GM20431 (cell line): Measurements from ENCODE around the gene HOXB3.

Experiments used
- in situ Hi-C: fragments of 300-500 bp; cut with MseI, MboI; formaldehyde crosslinking; loops from one replicate; pipeline ENCODE4 v1.15.0; 2020; ENCODE audit warnings: low sequenced_read_pairs; ENCODE audit not compliant: unreplicated experiment

Gene HOXB3

DNA sequence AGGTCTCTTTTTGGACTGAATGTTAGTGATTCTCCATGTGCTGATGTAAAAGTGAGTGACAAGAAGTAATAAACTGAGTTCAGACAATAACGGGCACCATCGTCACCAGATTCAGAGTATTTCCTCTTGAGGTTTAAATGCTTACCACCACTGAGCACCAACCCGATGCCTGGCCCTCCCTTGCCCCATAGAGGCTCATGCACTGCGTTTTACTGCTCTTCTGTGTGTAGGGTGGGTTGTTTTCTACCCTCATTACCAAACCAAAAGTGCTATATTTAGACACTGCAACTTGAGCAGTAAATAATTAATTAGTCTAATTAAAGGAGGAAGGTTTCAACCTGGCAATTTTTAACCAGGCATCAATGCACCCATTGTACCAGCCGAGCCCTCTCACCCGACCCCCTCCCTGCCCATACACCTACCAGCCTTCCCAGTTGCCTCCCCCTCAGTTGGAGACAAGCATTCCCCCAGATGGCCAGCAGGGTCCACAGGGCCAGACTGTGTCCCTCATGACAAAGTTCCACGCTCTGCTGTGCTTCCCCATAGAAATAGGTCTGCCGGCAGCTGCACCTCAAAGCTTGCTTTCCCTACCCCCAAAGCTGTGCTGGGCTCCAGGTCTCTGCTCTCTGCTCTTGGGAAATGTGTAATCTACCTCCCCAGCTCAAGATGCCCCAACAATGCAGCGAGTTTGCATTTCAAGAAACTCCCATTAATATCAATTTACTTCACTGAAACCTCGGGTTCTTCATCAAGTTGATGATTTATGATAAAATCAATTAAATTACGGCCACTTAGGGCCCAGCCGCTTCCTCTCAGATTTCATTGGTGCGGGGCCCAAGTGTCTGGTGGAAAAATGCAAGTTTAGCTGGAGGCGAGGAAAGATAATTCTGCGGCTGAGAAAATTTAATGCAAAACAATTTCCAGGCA lies 27.9 kb downstream of the HOXB3 start:
- in situ Hi-C loops: no loop called here

DNA sequence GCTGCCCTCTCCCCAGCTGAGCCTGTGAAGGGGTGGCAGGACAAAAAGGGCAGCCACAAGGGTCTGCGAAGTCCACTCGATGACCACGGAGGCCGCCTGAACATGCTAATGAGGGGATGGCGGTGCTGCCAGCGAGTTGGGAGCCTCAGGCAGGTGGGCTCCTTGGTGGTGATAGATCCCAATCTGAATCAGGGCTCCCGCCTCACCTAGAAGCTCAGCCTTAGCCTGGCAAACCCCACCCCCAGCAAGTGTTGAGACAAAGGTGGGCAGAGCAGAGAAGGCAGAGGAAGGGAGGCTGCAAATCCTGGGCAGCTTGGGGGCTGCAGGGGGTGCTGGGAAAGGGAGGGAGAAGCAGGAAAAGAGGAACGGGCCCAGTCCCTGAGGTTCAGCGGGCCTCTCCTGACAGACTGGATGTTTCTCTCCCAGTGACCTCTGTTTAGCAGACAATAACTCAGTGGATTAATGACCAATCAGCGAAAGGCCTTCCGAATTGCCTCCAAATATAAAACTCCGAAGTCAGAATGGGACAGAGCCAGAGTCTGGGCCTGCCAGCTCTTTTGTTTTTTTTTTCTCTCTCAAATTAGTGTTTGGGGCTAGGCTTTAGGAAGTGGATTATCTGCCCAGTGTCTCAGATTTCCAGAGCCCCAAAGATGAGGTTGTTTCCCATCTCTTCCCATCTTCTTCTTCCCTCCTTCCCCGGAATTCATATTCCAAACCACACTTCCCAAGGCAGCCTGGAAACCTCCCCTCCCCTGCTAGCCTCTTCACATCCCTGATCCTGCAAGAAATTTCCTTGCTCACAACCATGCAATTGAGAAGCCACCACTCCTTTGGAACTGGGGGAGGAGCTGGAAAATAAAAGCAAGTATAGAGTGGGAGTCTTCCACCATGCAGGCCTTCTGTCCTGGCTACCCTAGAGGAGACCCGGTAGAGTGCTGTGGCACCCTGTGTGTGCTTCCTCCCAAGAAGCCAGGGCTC lies 29.9 kb downstream of the HOXB3 start:
- in situ Hi-C loops: no loop called here

DNA sequence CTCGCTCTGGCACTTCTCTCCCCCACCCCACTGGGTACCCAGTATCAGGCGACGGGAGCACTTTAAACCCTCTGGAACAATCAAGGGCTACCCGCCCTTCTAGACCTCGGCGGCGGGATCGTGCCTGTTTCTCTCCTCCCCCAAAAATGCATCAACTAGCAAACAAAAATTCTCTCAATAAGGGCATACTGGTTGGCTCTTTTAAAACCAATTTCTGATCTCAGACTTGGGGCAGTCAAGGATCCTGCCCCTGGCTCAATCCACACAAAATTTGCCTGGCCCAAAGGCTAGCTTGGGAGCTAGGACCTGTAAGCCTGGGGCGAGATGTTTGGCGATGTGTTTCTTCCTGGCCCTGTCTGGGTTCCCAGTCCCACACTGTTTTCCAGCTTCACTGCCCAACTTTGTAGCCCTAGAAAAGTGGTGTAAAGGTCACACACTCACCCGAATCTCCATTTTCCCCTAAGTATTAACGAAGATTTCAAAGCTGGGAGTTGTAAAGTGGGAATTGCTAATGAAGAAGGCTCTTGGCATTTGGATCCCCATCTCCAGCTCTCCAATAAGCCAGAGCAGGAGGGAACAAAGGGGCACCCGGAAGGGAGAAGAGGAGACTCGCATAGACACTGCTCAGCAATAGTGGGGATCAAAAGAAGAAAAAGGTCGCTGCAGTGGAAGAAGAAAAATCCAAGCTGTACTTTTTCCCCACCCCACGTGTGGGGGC lies 30.8 kb downstream of the HOXB3 start:
- in situ Hi-C loops: no loop called here

DNA sequence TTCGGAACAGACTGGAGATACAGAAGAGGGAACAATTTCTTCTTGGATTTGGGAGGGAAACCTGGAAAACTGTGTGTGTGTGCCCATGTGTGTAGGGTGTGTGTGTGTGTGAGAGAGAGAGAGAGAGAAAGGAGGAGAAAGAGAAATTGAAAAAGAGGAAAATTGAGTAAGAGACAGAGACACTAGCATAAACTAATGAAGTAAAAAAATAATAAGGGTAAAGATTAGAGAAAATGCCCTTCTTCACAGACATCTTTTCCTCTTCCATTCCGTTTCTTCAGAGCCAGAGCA lies 31.3 kb downstream of the HOXB3 start:
- in situ Hi-C loops: no loop called here

DNA sequence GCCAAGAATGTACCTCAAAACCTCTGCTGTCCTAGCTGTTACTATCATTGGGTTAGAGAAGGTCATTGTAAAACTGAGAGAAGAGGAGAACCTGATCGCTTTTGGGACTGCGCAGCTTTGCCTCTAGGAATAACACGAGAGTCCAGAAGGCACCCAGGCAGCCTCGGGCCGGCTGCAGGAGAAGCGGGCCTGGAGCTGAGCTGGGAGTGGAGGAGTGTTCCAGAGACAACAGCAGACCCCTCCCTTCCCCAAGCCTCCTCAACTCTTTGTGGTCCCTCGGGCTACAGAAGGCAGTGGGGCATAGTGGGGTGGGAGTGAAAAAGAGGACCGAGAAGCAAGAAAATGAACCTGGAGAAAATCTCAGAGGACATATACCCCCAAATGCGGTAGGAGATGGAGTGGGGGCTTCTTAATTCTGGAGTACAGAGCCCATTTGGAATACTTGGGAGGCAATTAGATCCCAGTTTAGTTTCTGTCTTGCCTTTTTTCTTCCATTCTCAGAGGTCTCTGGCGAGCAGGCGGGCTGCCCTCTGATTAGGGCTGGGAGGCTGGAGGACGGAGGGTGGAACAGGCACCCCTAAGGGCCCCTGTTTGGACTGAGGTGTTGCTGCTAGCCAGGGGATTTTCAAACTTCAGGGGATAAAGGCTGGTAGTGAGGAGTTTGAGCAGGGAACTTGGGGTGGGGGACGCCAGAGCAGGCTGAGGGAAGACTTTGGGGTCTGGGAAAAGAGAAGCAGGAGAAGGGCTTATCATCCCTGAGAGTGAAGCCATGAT lies 31.8 kb downstream of the HOXB3 start:
- in situ Hi-C loops: no loop called here

DNA sequence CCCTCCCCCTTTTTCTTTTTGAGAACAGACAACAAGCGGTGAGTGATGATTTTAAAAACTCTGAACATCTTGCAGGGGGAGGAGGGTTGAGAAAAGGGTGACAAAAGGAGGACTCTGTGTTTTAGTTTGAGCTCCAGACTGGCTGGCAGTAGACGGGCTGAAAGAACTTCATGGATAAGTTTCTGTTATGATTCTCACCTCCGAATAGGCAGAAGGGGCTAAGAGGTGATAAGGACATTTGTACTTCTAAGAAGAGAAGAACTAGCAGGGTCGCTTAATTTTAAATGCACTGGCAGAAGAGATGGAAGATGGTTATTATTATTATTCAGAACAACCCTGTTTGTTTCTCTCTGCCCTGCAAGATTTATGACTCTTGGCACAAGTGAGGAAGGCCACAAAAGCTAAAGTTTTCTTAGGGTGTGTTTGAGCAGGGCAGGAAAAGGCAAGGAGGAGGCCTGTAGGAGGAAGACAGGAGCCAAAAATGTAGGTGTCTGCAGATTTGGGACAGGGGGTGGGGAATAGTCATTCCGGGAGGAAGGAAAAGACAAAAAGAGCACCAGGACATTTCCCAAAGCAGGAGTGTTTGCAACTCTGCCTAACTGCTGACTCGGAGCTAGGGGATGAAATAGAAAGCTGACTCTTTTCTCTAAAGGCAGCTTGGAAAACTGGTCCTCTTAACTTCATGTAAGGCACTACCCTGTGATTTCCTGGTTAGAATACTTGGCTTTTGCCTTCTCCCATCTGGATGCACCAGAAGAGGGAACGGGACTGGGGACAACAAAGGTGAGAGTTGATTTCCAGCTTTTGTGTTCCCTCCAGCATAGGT lies 33.3 kb downstream of the HOXB3 start:
- in situ Hi-C loops: no loop called here

DNA sequence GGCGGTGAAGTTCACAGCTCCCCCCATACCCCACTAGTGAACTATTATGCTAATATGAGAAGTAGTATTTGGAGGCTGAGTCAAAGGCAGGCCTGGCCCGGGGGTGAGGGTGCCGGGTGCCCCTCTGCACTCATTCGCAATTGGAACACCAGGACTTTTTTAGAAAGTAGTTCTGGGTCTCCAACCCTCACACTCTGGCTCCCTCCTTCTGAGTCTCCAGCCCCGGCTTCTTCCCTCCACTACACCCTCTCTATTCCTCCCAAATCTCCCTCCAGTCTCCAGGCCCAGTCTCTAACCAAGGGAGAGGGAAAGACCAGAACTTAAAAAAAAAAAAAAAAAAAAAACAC lies 33.8 kb downstream of the HOXB3 start:
- in situ Hi-C loops: no loop called here

DNA sequence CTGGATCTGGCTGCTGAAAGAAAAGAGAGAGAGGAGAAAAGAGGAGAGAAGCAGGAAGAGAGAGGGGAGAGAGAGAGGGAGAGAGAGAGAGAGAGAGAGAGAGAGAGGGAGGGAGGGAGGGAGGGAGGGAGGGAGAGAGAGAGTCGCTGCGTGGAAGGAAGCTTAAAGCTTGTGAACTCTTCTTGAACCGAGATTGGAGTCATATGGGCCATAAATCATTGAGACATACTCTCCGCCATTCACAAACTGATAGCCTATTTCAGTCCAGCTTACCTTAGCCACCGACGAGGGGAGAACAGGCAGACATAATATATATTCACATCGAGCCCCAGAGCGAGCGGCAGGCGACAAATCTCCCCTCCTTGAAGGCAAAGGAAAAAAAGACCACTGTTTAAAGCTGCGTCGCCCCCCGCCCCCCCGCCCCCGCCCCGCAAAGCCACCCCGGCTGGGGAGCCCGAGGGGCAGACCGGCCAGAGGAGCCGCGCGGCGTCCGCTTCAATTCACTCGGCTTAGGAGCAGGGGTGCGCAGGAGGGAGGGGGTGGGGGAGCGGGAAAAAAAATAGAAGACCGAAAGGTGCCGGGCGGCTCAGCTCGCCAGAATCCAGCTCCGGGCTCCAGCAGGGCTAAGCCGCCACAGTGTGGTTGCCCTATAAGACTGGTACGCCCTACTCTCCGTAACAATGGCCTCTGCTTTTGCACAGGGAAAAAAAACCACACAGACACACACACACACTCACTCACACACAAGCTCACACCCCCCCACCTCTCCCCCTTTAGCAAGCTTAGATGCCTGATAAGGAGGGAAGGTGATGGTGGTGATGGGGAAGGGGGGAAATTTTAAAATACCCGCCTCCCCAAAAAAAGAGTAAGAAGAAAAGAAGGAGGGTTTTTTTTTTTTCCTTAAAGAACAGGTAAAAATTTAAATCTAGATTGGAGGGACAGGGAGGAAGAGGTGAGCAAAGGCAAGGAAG lies 34.5 kb downstream of the HOXB3 start:
- in situ Hi-C loops: no loop called here

DNA sequence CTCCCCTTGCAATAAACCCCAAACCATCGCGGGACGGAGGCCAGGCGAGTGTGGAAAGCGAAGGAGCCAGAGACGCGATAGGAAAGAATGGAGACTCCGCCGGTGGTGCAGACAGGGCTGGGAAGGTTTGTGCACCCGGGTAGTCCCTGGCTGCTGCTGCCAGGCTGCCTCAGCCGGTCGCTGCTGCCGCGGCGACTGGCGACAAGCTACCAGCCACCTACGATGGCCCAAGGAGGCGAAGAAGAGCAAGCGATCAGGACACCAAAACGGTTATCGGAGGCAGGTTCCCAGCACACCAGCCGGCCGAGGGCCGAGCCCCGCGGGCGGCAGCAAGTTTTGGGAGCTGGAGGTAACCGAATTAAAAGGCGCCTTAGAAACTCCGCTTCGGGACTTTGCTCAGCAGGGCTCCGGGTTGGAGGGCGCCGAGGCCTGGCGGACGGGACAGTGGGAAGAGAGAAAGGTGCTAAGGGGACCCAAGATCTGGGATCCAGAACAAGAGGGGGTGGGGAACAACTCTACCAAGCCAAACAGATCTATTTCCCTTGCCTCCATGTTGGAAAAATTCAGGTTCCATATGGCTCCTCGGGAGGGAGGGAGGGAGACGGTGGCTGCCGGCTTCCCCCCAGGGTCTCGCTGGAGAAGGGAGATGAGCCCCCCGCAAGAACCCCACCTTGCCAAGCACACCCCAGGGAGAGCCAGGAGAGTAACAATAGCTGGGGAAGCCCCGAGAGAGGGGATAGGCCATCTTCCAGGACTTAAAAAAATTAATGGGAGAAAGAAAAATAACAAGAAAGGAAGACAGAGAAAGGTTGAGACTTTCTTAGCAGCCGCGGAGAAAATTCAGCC lies 35.4 kb downstream of the HOXB3 start:
- in situ Hi-C loops: no loop called here

DNA sequence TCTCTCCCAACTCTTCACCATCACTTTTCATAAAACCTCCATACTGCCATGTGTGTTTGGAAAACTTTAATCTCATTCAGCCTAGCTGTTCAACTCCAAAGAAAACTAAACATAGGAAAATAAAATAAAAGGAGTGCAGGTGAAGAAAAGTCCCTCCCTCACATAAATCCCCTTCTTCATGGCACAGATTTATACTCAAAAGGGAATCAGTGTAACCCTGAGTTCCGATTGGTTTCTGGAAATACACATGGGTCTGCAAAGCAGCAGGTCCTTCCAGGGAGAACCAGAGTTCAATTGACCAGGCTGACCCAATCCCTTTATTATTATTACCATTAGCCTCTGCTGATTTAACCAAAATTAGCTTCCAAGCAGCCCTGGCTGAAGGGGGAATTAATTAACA lies 36.2 kb downstream of the HOXB3 start:
- in situ Hi-C loops: no loop called here

DNA sequence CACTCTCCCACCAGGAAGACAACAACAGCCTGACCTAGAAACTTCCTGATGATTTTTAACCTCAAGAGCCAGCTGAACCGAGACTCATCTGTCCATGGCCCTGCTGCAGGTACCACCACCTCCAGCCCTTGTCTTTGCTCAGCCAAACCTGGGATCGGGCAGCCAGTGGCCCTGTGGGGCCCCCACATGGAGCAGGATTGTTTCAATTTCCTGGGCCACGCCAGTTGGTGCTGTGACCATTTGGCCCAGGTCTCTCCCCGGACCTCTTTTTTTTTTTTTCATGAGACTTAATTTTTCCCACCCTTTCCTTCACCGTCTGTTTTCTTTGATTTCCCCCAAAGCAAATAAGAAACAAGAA lies 36.9 kb downstream of the HOXB3 start:
- in situ Hi-C loops: no loop called here

DNA sequence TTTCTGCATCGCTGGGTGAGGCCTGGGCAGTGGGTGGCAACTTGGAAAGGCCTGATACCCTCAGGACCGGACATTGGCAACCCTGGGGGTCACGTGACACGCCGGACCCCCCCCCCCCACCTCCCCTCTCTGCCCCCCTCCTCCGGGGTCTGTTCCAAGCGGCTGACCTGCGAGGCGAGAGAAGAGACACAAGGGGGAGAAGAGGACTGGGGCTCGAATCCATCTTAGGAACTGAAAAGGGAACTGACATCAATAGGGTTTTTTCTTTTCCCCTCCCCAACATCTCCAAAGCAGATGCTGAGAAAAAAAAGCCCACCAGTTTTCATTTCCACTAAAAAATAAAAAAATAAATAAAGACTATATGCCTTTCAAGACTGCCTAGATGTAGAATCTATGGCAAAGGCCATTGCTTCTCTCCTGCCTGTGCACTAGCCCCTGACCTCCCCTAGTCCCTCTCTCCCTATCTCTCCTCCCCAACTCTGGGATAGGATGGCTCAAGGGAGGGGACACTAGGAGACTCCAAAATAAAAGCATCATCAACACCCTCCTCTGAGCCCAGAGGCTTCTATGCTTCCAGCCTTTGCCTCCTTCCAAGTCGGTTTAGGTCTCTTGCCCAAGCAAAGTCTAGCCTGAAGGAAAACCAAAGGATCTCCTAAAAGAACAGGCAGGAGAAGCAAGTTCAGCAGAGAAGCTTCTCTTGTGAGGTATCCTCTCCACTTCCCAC lies 37.4 kb downstream of the HOXB3 start:
- in situ Hi-C loops: no loop called here

DNA sequence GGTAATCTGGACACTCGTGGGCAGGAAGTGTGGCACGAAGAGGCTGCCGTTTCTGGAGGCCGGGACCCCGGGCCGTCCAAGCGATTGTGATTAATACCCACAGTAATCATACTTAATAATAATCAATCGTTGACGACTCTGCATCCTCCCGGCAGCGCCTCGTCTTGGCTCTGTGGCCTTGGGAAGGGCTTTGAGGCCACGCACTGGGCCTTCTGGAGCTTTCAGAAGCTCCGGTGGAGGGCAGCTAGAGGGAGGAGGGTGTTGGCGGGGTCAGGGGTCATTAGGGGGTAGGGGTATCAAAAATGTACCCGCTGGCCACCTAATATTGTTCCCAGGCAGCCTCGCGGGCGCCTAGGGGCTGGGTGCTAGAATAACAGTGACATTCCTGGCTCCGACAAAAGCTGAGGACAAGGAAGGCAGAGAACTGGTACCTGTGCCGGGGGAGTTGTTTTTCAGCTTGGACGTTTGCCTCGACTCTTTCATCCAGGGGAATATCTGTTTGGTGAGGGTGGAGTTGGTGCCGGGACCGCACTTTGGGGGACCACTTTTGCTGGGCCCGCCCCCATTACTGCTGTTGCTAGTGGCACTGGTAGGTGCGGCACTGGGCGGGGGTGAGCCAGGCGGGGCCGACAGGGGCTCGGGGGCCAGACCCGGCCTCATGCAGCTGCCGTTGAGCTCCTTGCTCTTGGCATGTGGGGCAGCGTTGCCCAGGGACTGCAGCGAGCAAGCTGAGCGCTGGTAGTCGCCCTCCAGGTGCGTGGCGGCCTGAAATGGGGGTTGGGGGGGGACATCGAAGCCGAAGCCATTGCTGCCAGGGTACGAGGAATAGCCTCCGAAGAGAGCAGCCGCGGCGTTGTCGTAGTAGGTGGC lies 38.2 kb downstream of the HOXB3 start:
- in situ Hi-C loops: no loop called here

DNA sequence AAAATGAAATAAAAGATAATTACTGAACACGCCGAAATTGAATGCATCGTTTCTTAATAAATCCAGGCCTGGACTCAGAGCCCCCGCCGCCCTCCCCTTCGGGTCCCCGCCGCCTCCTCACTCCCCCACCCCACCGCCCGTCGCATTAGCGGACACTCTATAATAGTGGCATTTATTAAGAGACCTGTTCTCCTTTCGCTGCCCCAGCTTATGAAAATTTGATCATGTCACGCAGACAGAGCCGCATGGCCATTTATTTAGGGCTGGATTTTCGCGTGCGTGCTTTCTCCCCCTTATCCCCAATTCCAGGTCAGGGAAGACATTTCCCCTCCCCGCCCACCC lies 38.9 kb downstream of the HOXB3 start:
- in situ Hi-C loops: no loop called here

DNA sequence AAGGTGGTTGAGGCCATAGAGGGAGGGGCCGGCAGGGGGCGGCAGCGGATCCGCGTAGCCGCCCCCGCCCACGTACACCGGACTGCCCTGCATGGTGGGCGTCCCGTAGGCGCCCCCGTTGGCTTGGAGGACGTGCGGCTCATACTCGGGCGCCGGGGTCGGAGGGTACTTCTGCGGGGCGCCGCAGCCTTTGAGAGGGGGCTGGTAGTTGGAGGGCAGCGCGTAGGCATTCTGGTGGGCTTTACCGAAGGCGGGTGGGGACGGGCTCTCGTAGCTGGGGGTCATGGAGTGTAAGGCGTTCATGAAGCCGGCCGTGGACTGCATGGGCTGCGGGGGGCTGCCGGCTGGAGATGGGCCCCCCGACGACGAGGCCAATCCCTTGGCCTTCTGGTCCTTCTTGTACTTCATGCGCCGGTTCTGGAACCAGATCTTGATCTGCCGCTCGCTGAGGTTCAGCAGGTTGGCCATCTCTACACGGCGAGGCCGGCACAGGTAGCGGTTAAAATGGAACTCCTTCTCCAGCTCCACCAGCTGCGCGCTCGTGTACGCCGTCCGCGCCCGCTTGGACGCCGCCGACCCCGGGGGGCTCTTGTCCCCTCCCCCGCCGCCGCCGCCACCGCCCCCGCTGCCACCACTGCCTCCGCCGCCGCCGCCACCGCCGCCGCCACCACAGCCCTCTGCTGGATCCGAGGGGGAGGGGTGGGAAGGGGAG lies 39.4 kb downstream of the HOXB3 start:
- in situ Hi-C loops: no loop called here
